ENCODE results near the gene IGSF21. TPM values are rescaled to one million over a fixed set of nuclear protein-coding genes. Genes with fewer than 3 reads are reported as not detected.
A peak's percentile ranks its signal among the peaks of the same experiment; 100 is the strongest.

The IGSF21 gene
- total and polyA plus RNA-seq, 2 experiments from 2014 or later = not detected

DNA sequence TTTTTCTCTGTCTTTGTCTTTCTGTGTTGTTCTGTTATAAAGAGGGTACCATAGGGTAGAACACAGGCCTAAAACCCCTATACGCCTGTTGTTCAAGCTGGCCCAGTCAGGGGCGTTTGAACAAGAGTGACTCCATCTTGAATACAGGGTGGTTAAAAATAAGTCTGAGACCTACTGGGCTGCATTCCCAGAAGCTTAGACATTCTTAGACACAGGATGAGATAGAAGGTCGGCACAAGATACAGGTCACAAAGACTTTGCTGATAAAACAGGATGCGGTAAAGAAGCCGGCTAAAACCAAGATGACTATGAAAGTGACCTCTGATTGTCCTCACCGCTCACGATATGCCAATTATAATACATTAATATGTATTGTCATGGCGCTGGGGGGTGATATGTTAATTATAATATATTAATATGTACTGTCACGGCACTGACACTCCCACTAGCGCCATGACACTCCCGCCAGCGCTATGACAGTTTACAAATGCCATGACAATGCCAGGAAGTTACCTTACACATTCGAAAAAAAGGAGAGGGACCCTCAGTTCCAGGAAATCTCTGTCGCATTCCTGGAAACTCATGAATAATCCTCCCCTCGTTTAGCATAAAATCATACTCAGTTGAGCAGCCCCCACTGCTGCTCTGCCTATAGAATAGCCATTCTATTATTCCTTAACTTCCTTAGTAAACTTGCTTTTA, 314.6 kb downstream of the IGSF21 start:
- H3K4me2 ChIP-seq = no peak overlapping the region
- DNase-seq (ENCODE audit: low spot score) = no peak
- no peaks in the 10 kb centered on the region for H4K20me1 ChIP-seq (ENCODE audit: insufficient read depth, poor library complexity, severe bottlenecking)
- H3K9me2 ChIP-seq (replicated peaks; ENCODE audit: insufficient read depth) = no peaks in the 10 kb centered on the region
- H3K79me2 ChIP-seq = no peaks in the 10 kb centered on the region
- peaks cover 5% of the 10 kb centered on the region for H3K4me1 ChIP-seq (ENCODE audit: insufficient read depth)
- H3K9me3 ChIP-seq (ENCODE audit: low read depth) = no peaks in the 10 kb centered on the region
- 82% methylated on average over 15 of the region's 15 CpGs for WGBS (ENCODE audit: low lambda C conversion rate, missing lambda C conversion rate)
- H3K4me3 ChIP-seq = no peak overlapping the region
- no peaks in the 10 kb centered on the region for H3K27me3 ChIP-seq
- H2AFZ ChIP-seq = no peak overlapping the region
- H3K27ac ChIP-seq = peak overlapping the region; percentile 55
- no peaks in the 10 kb centered on the region for H3K36me3 ChIP-seq (replicated peaks; ENCODE audit: insufficient read depth, low read depth)
- TF ChIP-seq EZH2 (IDR thresholded peaks at IDR 0.05; ENCODE audit: borderline replicate concordance) (no peak), EZH2phosphoT487 (IDR thresholded peaks at IDR 0.05; ENCODE audit: low read depth, severe bottlenecking, unreplicated experiment) (no peak)

- WGBS (ENCODE audit: low lambda C conversion rate, missing lambda C conversion rate) = 82% methylated on average over 5 of the region's 5 CpGs
Measured at GRCh38 chr1:18422954-18423353, 315.4 kb downstream of the IGSF21 start.

DNA sequence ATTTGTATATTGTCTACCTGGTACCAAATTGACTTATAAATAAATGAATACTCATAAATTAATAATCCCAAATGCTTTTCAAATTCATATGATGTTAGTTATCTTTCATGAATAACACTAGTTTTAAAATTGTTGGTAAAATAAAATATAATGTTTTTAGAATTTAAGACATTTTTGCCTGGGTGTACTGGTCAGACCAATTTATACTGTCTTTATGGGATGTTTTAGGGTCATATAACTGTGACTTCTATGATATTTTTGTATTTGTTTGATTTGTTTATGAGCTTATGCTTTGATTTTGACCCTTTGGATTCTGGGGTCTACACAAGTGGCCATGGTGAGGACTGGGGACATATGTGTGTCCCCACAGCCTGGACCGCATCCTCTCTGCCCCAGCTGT, 319.0 kb downstream of the IGSF21 start:
- no peak overlapping the region for H2AFZ ChIP-seq
- TF ChIP-seq EZH2phosphoT487 (IDR thresholded peaks at IDR 0.05; ENCODE audit: low read depth, severe bottlenecking, unreplicated experiment) = no peak
- H3K36me3 ChIP-seq (replicated peaks; ENCODE audit: insufficient read depth, low read depth) = no peaks in the 10 kb centered on the region
- 100% methylated on average over 1 of the region's 1 CpG for WGBS (ENCODE audit: low lambda C conversion rate, missing lambda C conversion rate)
- no peaks in the 10 kb centered on the region for H3K9me3 ChIP-seq (ENCODE audit: low read depth)
- DNase-seq (ENCODE audit: low spot score) = no peak
- H4K20me1 ChIP-seq (ENCODE audit: insufficient read depth, poor library complexity, severe bottlenecking) = no peaks in the 10 kb centered on the region
- H3K4me2 ChIP-seq = no peak overlapping the region
- H3K4me1 ChIP-seq (ENCODE audit: insufficient read depth) = no peaks in the 10 kb centered on the region
- H3K27ac ChIP-seq = no peak overlapping the region
- no peaks in the 10 kb centered on the region for H3K79me2 ChIP-seq
- H3K27me3 ChIP-seq = no peaks in the 10 kb centered on the region
- no peak overlapping the region for H3K4me3 ChIP-seq
- H3K9me2 ChIP-seq (replicated peaks; ENCODE audit: insufficient read depth) = no peaks in the 10 kb centered on the region

More at GRCh38 chr1:18422954-18423353, 315.4 kb downstream of the IGSF21 start:
- Histone ChIP-seq H4K20me1 (ENCODE audit: insufficient read depth, poor library complexity, severe bottlenecking) (no peaks in the 10 kb centered on the region), H3K36me3 (replicated peaks; ENCODE audit: insufficient read depth, low read depth) (no peaks in the 10 kb centered on the region), H3K4me1 (ENCODE audit: insufficient read depth) (peaks cover under 1% of the 10 kb centered on the region), H3K9me3 (ENCODE audit: low read depth) (no peaks in the 10 kb centered on the region), H2AFZ (no peak overlapping the region), H3K4me3 (no peak overlapping the region), H3K4me2 (no peak overlapping the region), H3K27me3 (no peaks in the 10 kb centered on the region), H3K9me2 (replicated peaks; ENCODE audit: insufficient read depth) (no peaks in the 10 kb centered on the region), H3K27ac (no peak overlapping the region), H3K79me2 (no peaks in the 10 kb centered on the region)
- no peak for DNase-seq (ENCODE audit: low spot score)
- TF ChIP-seq EZH2 (IDR thresholded peaks at IDR 0.05; ENCODE audit: borderline replicate concordance) (no peak), CTCF (IDR thresholded peaks at IDR 0.05; ENCODE audit: poor library complexity) (no peak), EZH2phosphoT487 (IDR thresholded peaks at IDR 0.05; ENCODE audit: low read depth, severe bottlenecking, unreplicated experiment) (no peak)
